ENCODE data around the gene CFAP45. TPM values are rescaled to one million over a fixed set of nuclear protein-coding genes. Genes with fewer than 3 reads are reported as not detected.

Gene CFAP45
- total and polyA plus RNA-seq, 2 experiments from 2014 or later = 0.36 TPM; not detected in 1

- Histone ChIP-seq H3K4me2 (peak overlapping the region; percentile 74), H3K27ac (ENCODE audit: low read depth) (no peak overlapping the region), H3K4me3 (peak overlapping the region; percentile 82), H3K9me2 (ENCODE audit: insufficient read depth) (no peaks in the 10 kb centered on the region), H2AFZ (peak overlapping the region; percentile 94), H3F3A (replicated peaks; ENCODE audit: low read depth) (0 out of 2 replicates have a peak, but pooled peaks cover 2% of the 10 kb centered on the region), H3K27me3 (ENCODE audit: insufficient read depth) (peaks cover 47% of the 10 kb centered on the region), H3K4me1 (ENCODE audit: insufficient read depth) (peaks cover 6% of the 10 kb centered on the region), H4K20me1 (replicated peaks; ENCODE audit: insufficient read depth) (no peaks in the 10 kb centered on the region), H3K36me3 (ENCODE audit: insufficient read depth) (no peaks in the 10 kb centered on the region), H3K79me2 (replicated peaks; ENCODE audit: insufficient read depth) (no peaks in the 10 kb centered on the region)
- ATAC-seq (peak; percentile 81), DNase-seq (ENCODE audit: low spot score) (peak; percentile 72)
- Mint-ChIP-seq H3K9me3 (no peaks in the 10 kb centered on the region), H3K27me3 (ENCODE audit: insufficient read depth, low read depth, poor library complexity) (peaks cover 21% of the 10 kb centered on the region), H3K4me3 (peak overlapping the region; percentile 84), H3K27ac (no peak overlapping the region), H3K36me3 (ENCODE audit: low read depth) (no peaks in the 10 kb centered on the region; the same call in 2 of the 3 replicates), H3K4me1 (peaks cover 9% of the 10 kb centered on the region)
- TF ChIP-seq CREB1 (CRISPR knock-in tag; IDR thresholded peaks at IDR 0.05; ENCODE audit: low read depth) = no peak
- no peak for TF ChIP-seq NANOG (IDR thresholded peaks at IDR 0.05; ENCODE audit: borderline replicate concordance)
- TF ChIP-seq POLR2AphosphoS5 (IDR thresholded peaks at IDR 0.05; ENCODE audit: low read depth) = no peak
Measured at GRCh38 chr1:159854116-159854692, 45.8 kb downstream of the CFAP45 start.

GRCh38 chr1:159853417-159854115 is 46.4 kb downstream of the CFAP45 start:
- Mint-ChIP-seq H3K4me1 (peaks cover 9% of the 10 kb centered on the region), H3K36me3 (ENCODE audit: low read depth) (no peaks in the 10 kb centered on the region; the same call in 2 of the 3 replicates), H3K27me3 (ENCODE audit: insufficient read depth, low read depth, poor library complexity) (peaks cover 21% of the 10 kb centered on the region), H3K9me3 (no peaks in the 10 kb centered on the region), H3K27ac (no peak overlapping the region), H3K4me3 (peak overlapping the region; percentile 84)
- 0 out of 2 replicates have a peak, but pooled peaks cover 2% of the 10 kb centered on the region for H3F3A ChIP-seq (replicated peaks; ENCODE audit: low read depth)
- H3K27ac ChIP-seq (ENCODE audit: low read depth) = no peak overlapping the region
- H3K4me1 ChIP-seq (ENCODE audit: insufficient read depth) = peaks cover 6% of the 10 kb centered on the region
- peaks cover 47% of the 10 kb centered on the region for H3K27me3 ChIP-seq (ENCODE audit: insufficient read depth)
- H3K4me2 ChIP-seq = peak overlapping the region; percentile 74
- H3K79me2 ChIP-seq (replicated peaks; ENCODE audit: insufficient read depth) = no peaks in the 10 kb centered on the region
- DNase-seq (ENCODE audit: low spot score) (no peak), ATAC-seq (no peak)
- H3K4me3 ChIP-seq = peak overlapping the region; percentile 82
- no peaks in the 10 kb centered on the region for H4K20me1 ChIP-seq (replicated peaks; ENCODE audit: insufficient read depth)
- peak overlapping the region; percentile 94 for H2AFZ ChIP-seq
- H3K36me3 ChIP-seq (ENCODE audit: insufficient read depth) = no peaks in the 10 kb centered on the region
- H3K9me2 ChIP-seq (ENCODE audit: insufficient read depth) = no peaks in the 10 kb centered on the region
- TF ChIP-seq EZH2 (IDR thresholded peaks at IDR 0.05; ENCODE audit: low read depth, unreplicated experiment) = no peak
- no peak for TF ChIP-seq ZNF114 (CRISPR knock-in tag; IDR thresholded peaks at IDR 0.05)
- TF ChIP-seq, protein P1, sequence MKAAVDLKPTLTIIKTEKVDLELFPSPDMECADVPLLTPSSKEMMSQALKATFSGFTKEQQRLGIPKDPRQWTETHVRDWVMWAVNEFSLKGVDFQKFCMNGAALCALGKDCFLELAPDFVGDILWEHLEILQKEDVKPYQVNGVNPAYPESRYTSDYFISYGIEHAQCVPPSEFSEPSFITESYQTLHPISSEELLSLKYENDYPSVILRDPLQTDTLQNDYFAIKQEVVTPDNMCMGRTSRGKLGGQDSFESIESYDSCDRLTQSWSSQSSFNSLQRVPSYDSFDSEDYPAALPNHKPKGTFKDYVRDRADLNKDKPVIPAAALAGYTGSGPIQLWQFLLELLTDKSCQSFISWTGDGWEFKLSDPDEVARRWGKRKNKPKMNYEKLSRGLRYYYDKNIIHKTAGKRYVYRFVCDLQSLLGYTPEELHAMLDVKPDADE (IDR thresholded peaks at IDR 0.05) = no peak
- TF ChIP-seq NANOG (IDR thresholded peaks at IDR 0.05; ENCODE audit: borderline replicate concordance) = no peak
- no peak for TF ChIP-seq REST (IDR thresholded peaks at IDR 0.05; ENCODE audit: unreplicated experiment)
- TF ChIP-seq CTCF (conservative IDR thresholded peaks at IDR 0.05; ENCODE audit: low read depth in 2 of 2) = no peak
- TF ChIP-seq EZH2phosphoT487 (IDR thresholded peaks at IDR 0.05; ENCODE audit: unreplicated experiment) = no peak
- no peak for TF ChIP-seq JUNB (IDR thresholded peaks at IDR 0.05; ENCODE audit: unreplicated experiment)

Measured in GM23338 (cell line).